Stimulated activated CD8-positive, alpha-beta memory T cell treated with anti-CD3 and anti-CD28 coated beads, Interleukin-15, amount 100 ng/mL, for 48 hours (primary cell): ENCODE data around the gene PDE3A.
"Not testable (repeated sequence)": the region's sequence is repeated elsewhere in the genome, so short reads cannot be mapped to it uniquely, and the experiment has no call there.

ENCODE experiments used
- DNase-seq, 2 donors: peaks; one replicate each; pipeline ENCODE4 v3.0.0-alpha.2; 2020; ENCODE audit warnings: low read depth in 2 of 2

The PDE3A gene

DNA sequence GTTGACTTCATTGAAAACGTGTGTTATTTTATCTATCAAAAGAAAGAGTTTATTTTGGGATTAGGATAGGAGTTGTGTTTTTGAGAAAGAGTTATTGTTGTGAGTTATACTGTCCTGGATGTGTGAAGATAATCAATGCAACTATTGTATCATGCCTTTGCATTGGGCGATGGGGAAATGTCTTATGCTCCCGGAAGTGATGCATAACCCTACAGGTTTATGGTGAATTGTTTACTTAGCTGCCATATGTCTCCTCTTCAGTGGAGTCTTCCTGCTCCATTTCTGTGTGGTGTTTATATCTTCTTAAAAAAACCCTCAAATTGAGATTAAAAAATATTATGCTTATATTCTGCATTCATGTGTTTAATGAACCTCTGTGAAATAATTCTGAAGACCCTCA, 6.5 kb downstream of the PDE3A start:
- DNase-seq: no peak

DNA sequence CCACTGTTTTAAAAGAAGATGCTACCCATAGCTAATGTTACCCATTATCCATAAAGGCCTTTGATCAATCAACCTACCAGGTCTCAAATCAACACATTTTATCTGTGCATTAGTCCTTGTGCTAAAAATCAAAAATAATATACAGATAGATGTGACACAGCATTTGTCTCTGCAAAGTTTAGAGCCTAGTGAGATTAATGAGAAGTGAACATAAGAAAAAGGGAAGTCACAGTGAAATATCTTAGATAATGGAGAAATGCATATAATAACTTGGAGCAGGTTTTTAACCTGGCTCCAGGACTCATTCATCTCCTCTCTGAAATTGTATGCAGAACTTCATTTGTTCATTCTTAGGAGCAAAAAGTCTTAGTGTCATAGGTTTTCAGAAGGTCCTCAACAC, 7.2 kb downstream of the PDE3A start:
- no peak for DNase-seq

DNA sequence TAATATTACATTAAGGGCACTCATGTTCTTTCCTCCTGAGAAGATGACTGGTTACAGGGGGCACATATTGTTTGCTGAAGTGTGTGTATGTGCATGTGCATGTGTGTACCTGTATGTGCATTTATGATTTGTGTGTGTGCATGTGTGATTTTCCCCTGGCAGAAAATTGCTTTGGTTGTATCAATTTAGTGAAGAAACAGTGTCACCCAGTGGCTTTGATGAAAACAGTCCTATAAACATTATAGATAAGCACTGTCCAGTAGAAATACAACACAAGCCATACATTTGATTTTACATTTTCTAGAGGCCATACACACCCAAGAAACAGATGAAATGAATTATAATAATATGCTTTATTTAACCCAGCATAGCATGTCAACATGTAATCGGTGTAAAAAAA, 8.6 kb downstream of the PDE3A start:
- no peak for DNase-seq

DNA sequence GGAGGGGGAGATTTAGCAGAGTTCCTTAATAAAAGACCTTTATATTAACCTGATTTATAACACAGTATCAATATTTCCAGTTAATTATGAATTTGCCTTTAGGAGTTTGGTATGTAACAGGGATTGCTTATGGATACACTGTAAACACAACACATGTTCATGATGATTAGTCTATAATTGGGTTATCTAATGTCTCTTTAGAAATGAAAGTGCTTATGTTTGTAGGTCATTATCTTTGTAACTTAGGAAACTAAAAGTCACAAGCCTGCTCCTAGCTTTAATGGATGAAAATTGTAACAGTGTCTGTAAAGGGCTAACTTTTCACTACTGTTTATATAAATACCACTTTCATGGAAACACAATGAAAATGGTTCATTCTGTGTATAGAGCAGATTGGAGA, 9.4 kb downstream of the PDE3A start:
- no peak for DNase-seq

DNA sequence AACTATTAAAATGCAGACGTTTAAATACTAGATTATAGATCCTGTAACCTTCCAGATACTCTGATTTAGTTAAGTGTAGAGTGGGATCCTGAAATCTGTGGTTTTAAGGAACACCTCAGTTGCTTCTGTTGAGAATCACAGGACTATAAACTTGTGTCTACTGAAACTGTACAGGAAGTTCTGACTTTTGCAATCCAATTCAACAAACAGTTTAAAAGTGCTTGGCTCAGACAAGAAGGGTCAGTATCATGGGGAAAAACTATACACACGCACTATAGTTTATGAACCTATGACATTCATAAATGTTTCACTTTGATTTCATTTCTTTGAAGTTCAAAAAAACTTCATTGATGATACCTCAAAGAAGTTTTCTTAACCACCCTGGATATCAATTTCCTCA, 13.8 kb downstream of the PDE3A start:
- DNase-seq: no peak

DNA sequence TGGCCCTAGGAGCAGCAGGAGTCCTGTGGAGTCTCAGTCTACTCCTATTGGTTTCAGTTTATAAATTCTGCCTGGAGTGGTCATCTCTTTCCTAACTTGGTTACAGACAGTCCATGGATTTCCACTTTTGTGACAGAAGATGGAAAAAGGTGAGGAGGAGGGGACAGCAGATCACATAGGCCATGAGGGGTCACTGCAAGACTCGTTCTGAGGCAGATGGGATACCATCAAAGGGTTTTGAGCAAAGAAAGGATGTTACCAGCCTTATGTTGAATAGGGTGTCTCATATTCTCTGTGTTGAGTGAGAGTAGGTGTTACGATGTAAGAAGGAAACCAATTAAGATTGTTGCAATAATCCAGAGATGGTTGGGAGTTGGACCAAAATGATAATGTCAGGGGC, 15.3 kb downstream of the PDE3A start:
- no peak for DNase-seq

DNA sequence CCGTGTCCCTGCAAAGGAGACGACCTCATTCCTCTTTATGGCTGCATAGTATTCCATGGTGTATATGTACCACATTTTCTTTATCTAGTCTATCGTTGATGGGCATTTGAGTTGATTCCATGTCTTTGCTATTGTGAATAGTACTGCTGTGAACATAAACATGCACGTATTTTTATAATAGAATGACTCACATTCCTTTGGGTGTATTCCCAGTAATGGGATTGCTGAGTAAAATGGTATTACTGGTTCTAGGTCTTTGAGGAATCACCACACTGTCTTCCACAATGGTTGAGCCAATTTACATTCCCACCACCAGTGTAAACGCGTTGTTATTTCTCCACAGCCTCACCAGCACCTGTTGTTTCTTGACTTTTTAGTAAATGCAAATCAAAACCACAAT, 16.5 kb downstream of the PDE3A start:
- DNase-seq: not testable (repeated sequence)

DNA sequence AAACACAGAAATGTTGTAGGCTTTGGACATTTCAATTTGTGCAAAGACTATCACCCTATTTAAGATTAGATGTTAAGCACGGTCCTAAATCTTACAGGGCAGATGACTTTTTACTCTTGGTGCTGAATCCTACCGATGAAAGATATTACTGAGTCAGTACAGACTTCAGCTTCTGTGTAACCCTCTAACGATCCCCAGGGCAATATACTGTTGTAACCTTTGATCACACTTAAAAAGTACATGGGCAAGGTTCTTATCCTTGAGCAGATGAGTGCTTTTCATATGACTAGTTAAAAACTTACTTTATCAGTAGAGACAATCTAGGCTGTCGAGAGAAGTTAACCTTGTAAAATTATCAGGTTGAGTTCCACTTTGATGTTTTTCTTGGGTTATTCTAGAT, 22.5 kb downstream of the PDE3A start:
- no peak for DNase-seq

DNA sequence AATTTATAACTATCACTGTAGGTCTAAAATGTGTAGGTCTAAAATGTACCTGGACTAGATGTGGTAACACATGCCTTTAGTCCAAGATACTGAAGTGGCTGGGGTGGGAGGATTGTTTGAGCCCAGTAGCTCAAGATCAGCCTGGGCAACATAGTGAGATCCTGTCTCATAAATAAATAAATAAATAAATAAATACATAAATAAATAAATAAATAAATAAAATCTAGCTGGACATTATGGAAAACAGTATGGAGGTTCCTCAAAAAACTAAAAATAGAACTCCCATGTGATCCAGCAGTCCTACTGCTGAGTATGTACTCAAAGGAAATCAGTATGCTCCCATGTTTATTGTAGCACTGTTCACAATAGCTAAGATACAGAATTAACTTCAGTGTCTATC, 24.0 kb downstream of the PDE3A start:
- no peak for DNase-seq

DNA sequence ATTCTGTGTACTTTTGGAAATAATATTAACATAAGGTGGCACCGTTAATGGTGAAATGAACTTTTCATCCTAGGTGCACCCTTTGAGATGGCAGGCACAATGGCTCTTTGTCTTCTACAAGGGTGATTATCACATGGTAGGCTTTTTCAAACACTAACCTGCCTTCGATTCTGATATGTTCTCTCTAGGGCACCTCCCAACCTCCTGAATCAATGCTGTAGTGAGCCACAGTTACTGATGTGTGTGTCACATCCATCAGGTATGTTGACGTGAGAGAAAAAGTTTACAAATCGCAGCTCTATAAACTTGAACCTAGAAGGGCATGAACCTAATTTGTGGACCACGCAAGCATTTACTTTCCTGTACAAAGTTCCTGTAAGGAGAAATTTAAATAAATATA, 25.4 kb downstream of the PDE3A start:
- no peak for DNase-seq

DNA sequence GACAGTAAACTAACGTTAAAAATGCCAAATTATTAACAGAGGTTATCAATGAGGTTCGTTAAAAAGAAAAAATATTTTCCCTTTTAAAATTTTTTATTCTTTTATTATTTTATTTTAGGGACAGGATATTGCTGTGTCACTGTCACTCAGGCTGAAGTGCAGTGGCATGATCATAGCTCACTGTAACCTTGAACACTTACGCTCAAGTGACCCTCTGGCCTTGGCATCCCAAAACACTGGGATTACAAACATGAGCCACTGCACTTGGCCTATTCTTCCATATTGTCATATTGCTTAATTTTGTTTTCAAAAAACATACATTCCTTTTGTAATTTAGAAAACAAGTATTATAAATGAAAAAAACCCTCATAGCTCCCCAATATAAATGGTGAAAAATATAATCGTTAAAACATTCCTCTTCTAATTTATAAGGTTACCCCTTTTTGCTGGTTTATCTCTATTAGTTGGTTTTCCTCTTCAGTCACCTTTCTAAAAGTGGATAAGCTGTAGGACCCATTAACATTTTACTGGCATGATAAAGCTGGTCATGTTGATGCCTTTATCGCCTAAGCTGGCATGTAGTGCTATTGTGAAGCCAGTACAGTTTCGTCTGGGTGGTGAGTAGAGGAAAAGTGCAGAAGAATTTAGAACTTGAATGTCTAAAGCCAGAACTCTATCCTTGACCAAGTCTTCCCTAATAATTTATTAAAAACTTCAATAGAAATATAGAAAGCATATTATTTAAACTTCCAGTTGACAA, 27.6 kb downstream of the PDE3A start:
- no peak for DNase-seq

DNA sequence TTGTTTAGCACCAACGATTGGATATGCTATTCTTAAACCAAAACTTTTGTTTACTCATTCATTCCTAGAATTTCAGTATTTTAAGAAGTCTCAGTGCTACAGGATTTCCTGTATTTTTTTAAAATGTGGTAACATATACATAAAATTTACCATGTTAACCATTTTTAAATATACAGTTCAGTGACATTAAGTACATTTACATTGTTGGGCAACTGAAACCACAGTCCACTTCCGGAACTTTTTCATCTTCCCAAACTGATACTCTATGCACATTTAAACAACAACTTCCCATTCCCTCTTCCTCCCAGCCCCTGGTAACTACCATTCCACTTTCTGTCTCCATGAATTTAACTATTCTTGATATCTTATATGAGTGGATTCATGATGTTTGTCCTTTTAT, 30.3 kb downstream of the PDE3A start:
- no peak for DNase-seq

DNA sequence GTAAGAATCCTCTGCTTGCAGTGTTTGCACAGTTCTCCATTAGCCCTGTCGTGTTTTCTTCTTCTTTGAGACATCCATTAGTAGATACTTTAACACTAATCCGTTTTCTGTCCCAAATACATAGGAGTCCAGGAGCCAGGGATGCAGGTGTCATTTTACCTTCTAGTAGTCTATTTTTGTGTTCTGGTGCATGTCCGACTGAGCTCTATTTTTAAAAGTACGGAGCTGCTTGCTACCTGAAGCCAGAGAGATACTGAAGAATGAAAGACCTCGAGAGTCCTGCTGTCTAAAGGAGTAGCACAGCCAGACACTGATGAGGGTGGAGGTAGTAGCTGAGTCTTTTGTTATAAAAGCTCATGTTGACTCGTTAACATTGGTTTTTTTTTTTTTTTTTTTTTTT, 31.7 kb downstream of the PDE3A start:
- DNase-seq: no peak

DNA sequence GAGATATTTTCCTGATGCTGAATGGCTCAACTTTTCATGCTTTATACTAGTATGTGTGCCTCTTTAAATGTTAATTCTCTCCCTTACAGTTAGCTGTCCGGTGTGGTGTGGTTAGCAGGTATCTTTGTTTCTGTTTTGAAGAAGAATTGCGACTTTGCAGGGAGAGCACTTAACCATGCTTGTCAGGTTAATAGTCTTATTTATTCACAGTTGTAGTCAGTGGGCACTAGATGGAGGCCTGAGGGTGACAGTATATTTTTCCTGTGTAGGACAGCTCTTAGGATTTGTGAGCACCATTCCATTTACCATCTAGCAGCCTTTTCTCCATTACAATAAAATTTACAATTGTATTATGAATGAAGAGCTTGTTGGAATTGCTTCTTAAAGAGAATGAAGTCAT, 34.9 kb downstream of the PDE3A start:
- no peak for DNase-seq

DNA sequence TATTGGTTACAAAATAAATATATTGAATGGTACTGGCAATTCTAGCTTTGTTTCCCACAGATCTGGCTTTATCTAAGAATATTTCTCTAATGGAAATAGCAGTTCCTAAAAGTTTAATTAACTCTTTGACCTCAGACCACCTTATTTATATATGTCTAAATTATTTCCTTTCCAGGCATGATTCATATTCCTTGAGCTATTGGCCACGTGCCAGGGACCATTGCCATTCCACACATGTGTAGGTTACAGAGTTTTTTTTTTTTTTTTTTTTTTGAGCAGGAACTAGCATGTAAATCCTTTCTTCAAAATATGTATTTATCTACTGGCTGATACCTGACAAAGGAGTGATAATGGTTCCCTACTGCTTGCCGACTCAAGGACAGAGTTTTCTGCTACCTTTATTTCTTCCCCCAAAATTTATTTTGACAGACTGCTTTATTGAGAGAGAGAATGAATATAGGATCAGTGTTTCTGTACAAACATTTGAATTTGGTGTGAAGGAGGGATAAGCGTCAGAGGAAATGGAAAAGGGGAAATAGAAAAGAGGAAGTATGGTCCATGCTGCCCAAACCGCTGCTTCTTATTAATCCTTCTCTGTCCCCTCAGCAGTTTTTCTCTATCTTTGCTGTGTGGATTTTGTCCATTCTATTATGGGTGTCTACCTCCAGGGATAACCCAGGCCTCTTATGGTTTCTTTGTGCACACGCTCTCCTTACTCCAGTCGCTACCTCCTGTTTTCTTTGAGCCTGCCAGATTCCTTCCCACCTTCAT, 36.4 kb downstream of the PDE3A start:
- no peak for DNase-seq

DNA sequence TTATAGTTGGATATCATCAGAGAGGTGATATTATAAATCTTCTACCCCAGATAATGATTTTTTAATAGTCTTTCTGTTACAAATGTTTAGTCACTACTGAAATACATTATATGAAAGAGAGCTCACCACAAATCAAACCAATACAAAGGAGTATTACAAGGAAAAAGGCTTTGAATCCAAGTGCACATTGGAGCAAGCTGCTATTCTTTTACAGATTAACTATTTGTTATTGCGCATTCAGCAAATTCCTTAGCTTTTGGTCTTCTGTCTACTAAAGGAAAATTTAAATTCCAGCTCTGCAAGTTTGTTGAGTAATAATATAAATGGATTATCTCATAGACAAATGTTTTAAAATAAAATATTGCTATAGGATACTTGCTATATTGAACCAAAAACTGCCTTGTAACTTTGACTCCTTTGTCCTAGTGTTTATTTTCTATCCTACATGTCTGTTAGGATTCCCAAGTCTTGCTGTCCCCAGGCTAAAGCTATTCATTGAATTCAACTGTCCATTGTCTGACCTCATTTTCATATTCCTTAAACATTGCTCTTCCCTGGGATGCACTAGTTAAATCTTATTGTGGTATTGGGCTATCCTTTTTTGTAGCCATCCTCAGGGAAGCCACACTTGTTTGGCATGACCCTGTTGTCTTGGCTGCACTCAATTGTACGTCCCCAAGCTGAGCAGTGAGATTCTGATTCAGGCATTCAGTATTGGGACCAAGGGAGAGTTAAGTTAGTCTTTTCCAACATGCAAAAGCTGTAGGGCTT, 41.5 kb downstream of the PDE3A start:
- no peak for DNase-seq

DNA sequence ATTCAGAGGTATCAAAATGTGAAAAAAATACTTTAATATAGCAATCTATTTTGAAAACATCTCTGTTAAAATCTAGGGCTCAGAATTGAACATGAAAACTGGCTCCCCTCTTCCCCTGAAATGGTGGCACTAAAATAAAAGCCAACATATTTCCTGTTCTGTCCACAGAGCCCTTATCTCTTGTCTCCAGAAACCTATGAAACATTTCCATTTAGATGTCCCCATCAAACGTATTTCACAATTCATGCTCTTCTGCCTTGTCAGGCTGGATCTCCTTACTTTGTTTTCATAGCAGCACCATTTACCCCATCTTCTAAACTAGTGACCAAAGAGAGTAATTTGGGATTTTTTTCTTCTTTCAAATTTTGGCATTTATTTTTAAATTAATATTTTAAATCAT, 42.4 kb downstream of the PDE3A start:
- no peak for DNase-seq

DNA sequence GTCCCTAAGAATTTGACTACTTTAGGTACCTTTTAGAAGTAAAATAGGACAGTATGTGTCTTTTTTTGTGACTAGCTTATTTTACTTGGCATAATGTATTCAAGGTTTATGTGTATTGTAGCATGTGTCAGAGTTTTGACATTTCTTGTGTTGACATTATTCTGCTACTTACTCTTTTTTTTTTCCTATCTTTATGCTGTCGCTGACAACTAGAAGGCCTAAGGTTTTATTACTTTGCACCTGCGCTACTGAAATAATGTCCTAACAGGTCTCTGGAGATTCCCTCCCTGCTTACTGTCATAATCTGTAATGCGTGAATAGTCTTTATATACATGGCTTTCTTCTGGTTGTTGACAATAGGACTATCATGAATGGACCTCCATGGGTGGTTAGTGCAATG, 43.0 kb downstream of the PDE3A start:
- DNase-seq: no peak

DNA sequence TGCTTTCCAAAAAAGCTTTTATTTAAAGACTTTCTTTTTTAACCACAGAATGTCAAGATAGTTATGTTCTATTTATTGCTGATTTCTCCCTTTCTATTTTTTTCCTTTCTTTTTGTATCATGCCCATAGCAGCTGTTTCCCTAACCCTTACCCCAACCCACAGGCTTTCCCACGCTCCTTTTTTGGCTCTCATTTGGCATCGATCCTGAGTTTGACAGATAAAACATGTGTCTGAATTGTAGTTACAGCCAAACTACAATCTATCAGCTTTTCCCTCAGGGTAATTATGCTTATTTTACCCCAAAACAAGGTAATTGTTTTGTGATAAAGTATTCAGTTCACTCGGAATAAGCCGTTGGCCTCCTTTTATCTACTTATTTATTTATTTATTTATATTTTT, 46.7 kb downstream of the PDE3A start:
- no peak for DNase-seq

DNA sequence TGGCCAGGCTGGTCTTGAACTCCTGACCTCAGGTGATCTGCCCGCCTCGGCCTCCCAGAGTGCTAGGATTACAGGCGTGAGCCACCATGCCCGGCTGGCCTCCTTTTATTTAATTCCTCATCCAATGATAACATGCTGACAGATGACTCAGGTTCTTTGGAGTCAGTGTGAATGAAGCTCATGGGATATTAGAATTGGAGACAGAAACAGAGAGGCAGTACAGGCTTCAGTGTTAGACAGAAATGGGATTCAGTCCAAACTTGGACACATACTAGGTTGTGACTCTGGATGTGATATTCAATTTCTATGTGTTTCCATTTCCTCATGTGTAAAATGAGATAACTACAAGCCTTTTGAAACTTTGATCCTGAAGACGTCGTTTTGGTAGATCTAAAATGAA, 47.3 kb downstream of the PDE3A start:
- DNase-seq: no peak

DNA sequence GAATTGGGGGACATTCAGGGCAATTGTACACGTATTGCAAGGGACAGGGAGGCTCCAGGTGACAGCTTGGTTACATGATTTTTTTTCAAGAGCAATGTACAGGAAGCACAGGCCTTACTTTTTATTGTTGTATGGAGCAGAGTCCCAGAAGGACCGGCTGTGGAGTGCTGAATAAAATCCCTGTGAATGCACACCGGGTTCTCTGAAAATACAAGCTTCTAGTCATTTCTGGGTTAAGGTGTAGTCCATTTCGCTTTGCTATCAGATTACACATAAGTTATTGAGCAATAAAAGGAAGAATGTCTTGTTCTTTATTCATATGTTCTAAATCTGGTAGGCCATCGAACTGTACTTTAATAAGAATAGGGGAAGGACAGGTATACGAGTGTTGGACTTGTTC, 52.2 kb downstream of the PDE3A start:
- DNase-seq: no peak

DNA sequence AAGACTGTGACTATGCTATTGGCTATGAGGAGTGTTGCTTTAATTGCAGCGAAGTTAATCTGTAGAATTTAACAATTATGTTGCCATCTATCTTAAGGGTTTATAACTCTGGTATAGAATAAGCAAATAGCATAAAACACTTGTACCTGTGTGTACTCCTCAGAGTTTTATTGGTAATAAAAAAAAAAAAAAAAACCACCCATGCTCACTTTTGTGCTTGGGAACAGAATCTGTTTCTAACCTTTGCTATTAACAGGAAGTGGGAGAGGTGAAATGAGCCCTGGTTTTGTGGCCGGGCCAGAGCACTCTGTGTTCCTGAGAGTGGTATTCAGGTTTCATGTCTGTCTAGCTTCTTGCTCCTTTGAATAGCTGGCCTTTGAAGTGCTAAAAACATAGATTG, 53.1 kb downstream of the PDE3A start:
- no peak for DNase-seq

DNA sequence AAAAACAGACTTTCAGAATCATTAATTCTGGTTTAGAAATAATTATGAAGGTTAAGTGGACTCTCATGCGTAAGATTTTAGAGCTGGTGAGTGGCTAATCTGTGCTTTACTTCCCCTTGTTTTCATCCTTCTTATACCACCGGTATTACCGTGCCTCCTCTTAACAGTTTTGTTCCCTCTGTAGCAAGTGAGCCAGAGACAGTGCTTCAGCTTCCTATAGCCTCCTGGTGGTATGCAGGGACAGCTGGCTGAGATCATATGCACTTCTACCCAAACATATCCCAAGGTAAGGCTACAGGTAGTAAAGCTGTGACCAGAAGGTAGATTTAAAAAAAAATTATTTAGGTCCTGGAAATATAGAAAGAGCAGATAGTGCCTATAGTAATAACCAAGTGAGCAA, 55.2 kb downstream of the PDE3A start:
- DNase-seq: no peak
